IPS-18a (cell line): Measurements from ENCODE around the gene KLHDC3.
A peak's percentile ranks its signal among the peaks of the same experiment; 100 is the strongest.

Experiments
- H3K27ac ChIP-seq: one replicate; pipeline ENCODE4 v1.5.1; 2013; ENCODE audit warnings: low read length
- H3K27me3 ChIP-seq: one replicate; pipeline ENCODE4 v1.6.1; 2013; ENCODE audit warnings: mild to moderate bottlenecking, low read length; ENCODE audit not compliant: control insufficient read depth, insufficient read depth
- H3K36me3 ChIP-seq: one replicate; pipeline ENCODE4 v1.6.1; 2013; ENCODE audit warnings: low read depth, low read length; ENCODE audit not compliant: control insufficient read depth
- H3K4me1 ChIP-seq: one replicate; pipeline ENCODE4 v1.6.1; 2013; ENCODE audit warnings: low read depth, low read length; ENCODE audit not compliant: control insufficient read depth
- H3K4me3 ChIP-seq: one replicate; pipeline ENCODE4 v1.5.1; 2013; ENCODE audit warnings: low read length
- H3K9ac ChIP-seq: one replicate; pipeline ENCODE4 v1.6.1; 2013; ENCODE audit warnings: mild to moderate bottlenecking, low read length, moderate library complexity
- H3K9me3 ChIP-seq: one replicate; pipeline ENCODE4 v1.6.1; 2013; ENCODE audit warnings: low read depth, low read length; ENCODE audit not compliant: control insufficient read depth

Gene KLHDC3

DNA sequence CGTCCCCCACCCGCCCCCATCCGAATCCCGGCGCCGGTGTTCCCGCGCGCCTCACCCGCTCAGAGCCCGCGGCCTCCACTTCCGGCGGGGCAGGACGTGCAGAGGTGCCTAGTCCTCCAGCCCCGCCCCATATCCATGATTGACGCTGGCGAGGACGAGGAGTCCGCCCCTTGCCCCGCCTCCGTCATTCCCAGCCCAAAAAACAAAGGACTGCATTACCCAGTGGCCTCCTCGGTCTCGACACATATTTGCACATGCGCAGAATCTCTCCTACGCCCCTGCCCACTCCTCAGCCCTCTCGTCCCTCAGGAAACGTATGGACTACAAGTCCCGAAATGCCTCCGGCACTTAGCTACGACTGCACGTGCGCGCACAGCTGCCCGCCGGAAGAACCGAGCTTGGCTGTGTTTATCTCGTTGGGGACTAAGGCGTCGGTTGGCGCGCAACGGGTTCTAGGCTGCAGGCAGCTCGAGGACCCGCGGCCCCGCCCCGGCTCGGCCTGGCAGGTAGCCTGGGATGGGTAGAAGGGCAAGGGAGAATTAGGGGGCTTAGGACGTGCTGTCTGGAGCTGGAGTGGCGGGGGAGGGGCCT, at the start of gene KLHDC3, which contains the start of gene MEA1:
KLHDC3 (plus strand) TSS at position 407 of the 591 bp plus-strand sequence. CDS start 2,944 bp downstream, outside the sequence.
MEA1 (minus strand) TSS at position 104 of the 591 bp plus-strand sequence. CDS start 133 bp downstream, outside the sequence.
- H3K4me1 ChIP-seq = no peaks in the 10 kb centered on the region
- H3K27ac ChIP-seq = peak within 1 kb of the TSS; percentile 47
- H3K36me3 ChIP-seq = peaks cover 45% of the 10 kb centered on the region

GRCh38 chr6:42966571-42966970, 47.5 kb upstream of the KLHDC3 start:
- no peak overlapping the region for H3K27ac ChIP-seq
- no peaks in the 10 kb centered on the region for H3K9me3 ChIP-seq
- no peaks in the 10 kb centered on the region for H3K27me3 ChIP-seq
- no peak overlapping the region for H3K4me3 ChIP-seq
- H3K9ac ChIP-seq = no peak overlapping the region
- no peaks in the 10 kb centered on the region for H3K4me1 ChIP-seq
- H3K36me3 ChIP-seq = peaks cover 3% of the 10 kb centered on the region

More for the DNA sequence above, at the start of gene KLHDC3, which contains the start of gene MEA1:
- Histone ChIP-seq H3K9ac (peak within 1 kb of the TSS; percentile 71), H3K4me3 (peak within 1 kb of the TSS; percentile 76), H3K9me3 (no peaks in the 10 kb centered on the region), H3K27me3 (no peaks in the 10 kb centered on the region)

GRCh38 chr6:42967228-42967627, 46.8 kb upstream of the KLHDC3 start:
- Histone ChIP-seq H3K36me3 (peaks cover 3% of the 10 kb centered on the region), H3K27ac (no peak overlapping the region), H3K9ac (no peak overlapping the region), H3K4me1 (no peaks in the 10 kb centered on the region), H3K27me3 (no peaks in the 10 kb centered on the region), H3K9me3 (no peaks in the 10 kb centered on the region), H3K4me3 (no peak overlapping the region)

DNA sequence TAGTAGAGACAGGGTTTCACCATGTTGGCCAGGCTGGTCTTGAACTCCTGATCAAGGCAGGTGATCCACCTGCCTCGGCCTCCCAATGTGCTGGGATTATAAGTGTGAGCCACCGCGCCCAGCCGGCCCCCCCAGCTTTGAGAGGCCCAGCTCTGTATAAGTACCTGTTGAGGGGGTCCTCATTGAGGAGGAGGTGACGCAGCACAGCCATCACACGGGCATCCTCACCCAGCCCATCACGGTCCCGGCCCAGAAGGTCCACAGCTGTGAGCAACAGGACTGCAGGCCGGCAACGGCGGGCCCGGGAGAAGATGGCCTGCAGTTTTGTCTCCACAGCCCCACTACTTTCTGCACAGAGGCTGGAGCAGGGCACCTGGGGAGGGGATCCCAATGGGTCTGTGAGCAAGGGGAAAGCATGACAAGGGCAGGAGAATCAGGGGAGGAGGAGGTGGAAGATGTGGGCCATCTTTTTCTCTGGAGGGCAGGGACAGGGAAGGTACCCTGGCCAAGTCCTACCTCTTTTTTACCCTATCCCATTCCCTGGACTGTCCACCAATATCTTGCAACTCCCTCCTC, 45.8 kb upstream of the KLHDC3 start:
- Histone ChIP-seq H3K4me3 (no peak overlapping the region), H3K27me3 (no peaks in the 10 kb centered on the region), H3K36me3 (peaks cover 3% of the 10 kb centered on the region), H3K9ac (no peak overlapping the region), H3K9me3 (no peaks in the 10 kb centered on the region), H3K27ac (no peak overlapping the region), H3K4me1 (no peaks in the 10 kb centered on the region)

DNA sequence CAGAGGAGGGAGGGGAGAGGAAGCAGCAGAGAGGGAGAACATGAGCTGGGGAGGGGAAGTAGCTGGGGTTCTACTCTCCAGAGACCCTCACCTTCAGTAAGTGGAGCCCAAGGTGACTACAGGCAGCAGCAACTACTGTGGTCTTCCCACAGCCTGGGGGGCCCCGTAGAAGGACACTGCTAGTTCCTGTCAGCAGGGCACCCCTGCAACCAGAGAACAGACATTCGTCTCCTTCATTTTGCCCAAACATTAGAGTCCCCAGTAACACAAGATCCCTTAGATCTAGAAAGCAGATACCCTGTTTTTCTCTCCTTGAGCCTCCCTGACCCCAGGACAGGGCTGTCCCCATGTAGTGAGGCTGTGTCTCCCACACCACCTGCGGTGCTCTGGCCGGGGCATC, 45.3 kb upstream of the KLHDC3 start:
- Histone ChIP-seq H3K4me3 (no peak overlapping the region), H3K9me3 (no peaks in the 10 kb centered on the region), H3K27ac (no peak overlapping the region), H3K27me3 (no peaks in the 10 kb centered on the region), H3K4me1 (no peaks in the 10 kb centered on the region), H3K36me3 (peaks cover 3% of the 10 kb centered on the region), H3K9ac (no peak overlapping the region)

DNA sequence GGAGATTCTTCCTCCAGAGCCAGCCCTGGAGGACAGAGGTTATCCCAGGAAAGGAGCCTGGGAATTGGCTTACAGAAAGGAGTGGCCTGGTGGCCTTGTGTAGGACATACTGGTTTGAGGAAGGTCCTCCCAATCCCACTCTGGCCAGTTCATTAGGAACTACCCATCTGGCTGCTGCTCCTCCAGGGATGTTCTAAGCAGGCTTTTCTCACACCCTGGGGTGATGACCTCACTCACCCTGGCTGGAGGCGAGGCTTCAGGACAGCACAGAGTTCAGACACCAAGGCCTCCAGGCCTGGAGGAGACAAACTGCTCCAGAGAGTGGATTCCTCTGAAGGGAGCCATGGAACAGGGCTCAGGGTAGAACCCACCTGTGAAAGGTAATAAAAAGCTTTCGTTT, 44.6 kb upstream of the KLHDC3 start:
- Histone ChIP-seq H3K27me3 (no peaks in the 10 kb centered on the region), H3K27ac (no peak overlapping the region), H3K9ac (no peak overlapping the region), H3K9me3 (no peaks in the 10 kb centered on the region), H3K36me3 (peaks cover 3% of the 10 kb centered on the region), H3K4me1 (no peaks in the 10 kb centered on the region), H3K4me3 (no peak overlapping the region)

DNA sequence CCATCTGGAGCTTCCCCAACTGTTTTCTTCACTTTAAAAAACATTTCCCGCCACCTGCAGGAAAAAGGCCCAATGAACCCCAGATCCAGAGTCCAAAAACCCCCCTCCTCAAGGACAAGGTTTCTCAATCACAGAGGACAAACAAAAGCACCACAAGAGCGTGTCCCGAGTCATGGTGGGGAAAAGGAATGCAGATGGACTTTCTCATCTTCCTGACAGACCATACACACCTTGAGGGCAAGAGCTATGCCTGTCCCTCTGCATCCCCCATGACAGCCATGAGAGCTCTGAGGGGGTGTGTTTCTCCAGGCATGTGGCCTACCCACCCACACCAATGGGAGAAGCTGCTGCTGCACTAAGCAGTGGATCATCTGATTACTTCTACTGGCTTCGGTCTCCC, 44.1 kb upstream of the KLHDC3 start:
- H3K27ac ChIP-seq = no peak overlapping the region
- no peak overlapping the region for H3K4me3 ChIP-seq
- H3K4me1 ChIP-seq = no peaks in the 10 kb centered on the region
- H3K9me3 ChIP-seq = no peaks in the 10 kb centered on the region
- no peak overlapping the region for H3K9ac ChIP-seq
- H3K27me3 ChIP-seq = no peaks in the 10 kb centered on the region
- H3K36me3 ChIP-seq = peaks cover 2% of the 10 kb centered on the region

GRCh38 chr6:42970871-42971612, 43.0 kb upstream of the KLHDC3 start:
- H3K4me1 ChIP-seq = no peaks in the 10 kb centered on the region
- no peaks in the 10 kb centered on the region for H3K9me3 ChIP-seq
- no peak overlapping the region for H3K27ac ChIP-seq
- H3K27me3 ChIP-seq = no peaks in the 10 kb centered on the region
- no peaks in the 10 kb centered on the region for H3K36me3 ChIP-seq
- H3K4me3 ChIP-seq = no peak overlapping the region
- H3K9ac ChIP-seq = no peak overlapping the region

DNA sequence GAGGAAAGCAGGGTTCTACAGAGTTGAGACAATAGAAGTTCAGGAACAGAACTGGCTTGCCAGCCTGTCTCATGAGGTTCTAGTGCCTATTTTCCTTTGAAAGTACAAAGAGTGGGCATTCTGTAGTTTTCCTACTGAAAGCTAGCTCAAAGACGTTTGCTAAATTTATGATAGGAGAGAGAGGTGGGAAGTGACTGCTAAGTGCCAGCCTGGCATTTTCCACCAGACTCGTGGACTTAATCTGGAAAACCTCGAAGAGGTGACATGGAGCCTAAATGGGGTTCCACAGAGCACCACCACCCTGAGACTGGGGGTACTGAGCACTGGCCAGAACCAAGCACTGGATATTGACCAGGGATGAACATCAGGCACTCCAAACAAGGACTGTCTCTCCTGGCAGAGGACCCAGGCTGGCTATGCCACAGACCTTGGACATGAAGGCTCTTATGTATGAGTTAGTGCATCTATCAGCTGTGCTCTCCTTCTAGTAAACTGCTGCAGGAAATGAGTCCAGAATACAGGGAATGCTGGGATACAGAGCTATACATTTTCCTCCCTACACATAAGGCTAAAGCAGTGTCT, 42.2 kb upstream of the KLHDC3 start:
- Histone ChIP-seq H3K4me3 (no peak overlapping the region), H3K9ac (no peak overlapping the region), H3K27ac (no peak overlapping the region), H3K4me1 (no peaks in the 10 kb centered on the region), H3K27me3 (no peaks in the 10 kb centered on the region), H3K9me3 (no peaks in the 10 kb centered on the region), H3K36me3 (no peaks in the 10 kb centered on the region)

DNA sequence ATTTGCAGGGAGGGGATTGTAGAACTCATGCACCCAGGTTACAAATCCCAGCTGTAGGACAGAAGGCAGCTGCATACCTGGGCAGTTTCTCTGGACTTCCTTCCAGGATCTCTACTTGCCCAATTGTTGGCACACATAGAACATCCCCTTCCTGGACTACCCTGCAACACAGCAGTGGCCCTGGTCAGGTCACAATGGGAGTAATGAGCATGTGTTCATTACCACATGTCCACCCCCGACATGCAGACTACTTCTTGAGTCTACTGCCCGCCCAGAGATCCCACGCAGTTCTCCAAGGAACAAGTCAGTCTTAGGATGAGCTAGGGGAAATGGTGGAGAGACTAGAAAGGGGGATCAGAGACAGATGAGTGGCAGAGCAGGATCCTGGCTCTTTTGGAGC, 40.1 kb upstream of the KLHDC3 start:
- no peaks in the 10 kb centered on the region for H3K9me3 ChIP-seq
- no peaks in the 10 kb centered on the region for H3K27me3 ChIP-seq
- H3K9ac ChIP-seq = no peak overlapping the region
- H3K27ac ChIP-seq = no peak overlapping the region
- H3K4me3 ChIP-seq = no peak overlapping the region
- H3K4me1 ChIP-seq = no peaks in the 10 kb centered on the region
- no peaks in the 10 kb centered on the region for H3K36me3 ChIP-seq

DNA sequence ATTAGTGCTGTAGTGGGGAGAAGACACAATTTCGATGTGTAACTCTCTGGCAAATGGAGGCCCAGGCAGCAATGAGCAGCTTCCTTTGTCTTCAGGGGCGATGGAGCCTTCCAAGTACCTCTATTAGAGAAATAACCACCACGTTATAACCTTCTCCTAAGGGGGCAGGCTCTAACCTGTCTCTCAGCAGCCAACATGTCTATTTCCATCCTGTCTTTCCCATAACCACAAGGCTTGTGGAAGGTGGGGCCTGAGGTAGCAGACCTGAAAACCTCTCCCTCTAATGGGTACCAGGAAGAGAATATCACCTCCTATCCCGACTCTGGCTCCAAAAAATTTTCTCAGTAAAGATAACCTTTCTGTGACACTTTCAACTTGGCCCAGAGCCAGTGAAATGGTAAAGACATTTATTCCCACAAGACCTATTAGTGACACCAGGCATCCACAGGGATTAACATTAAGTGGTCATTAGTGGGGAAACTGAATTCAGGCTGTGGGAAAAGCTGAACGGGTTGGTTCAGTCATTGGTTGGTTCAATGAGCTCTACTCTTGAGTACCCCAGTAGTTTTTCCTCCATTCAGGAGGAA, 39.0 kb upstream of the KLHDC3 start:
- Histone ChIP-seq H3K27ac (no peak overlapping the region), H3K9me3 (no peaks in the 10 kb centered on the region), H3K4me3 (no peak overlapping the region), H3K27me3 (no peaks in the 10 kb centered on the region), H3K4me1 (peaks cover 5% of the 10 kb centered on the region), H3K36me3 (no peaks in the 10 kb centered on the region), H3K9ac (no peak overlapping the region)
